Measurements from ENCODE around the gene AKAP9. TPM values are rescaled to one million over a fixed set of nuclear protein-coding genes. Genes with fewer than 3 reads are reported as not detected.

The AKAP9 gene
- total RNA-seq, 1 donor = 56.5 TPM

DNA sequence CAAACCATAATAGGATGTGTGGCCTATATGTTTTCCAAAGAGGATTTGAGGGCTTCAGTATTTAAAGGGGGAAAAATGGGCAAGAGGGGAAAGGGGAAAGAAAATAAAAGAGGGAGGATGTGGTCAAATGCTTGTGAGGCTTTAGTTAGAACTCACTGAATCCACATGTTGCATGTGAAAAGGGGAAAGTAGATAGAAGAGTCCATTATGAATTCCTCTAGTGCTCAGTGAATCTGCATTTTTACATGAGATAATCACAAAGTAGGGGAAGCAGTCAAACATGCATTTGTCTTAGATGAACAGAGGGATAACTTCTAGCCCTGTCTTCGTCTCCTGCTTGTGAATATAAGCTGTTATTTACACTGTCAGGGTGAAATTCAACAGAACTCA lies 24.6 kb upstream of the AKAP9 start:
- Histone ChIP-seq H3K36me3 (ENCODE audit: insufficient read depth, low read length) (no peaks in the 10 kb centered on the region), H3K9me3 (ENCODE audit: low read depth, low read length) (no peaks in the 10 kb centered on the region), H3K4me2 (ENCODE audit: insufficient read depth, low read length) (peak overlapping the region; percentile 42), H3K4me1 (ENCODE audit: insufficient read depth, low read length) (peaks cover 39% of the 10 kb centered on the region), H3K27ac (ENCODE audit: low read depth, low read length) (peak overlapping the region; percentile 82), H4K20me1 (ENCODE audit: insufficient read depth, low read length) (no peaks in the 10 kb centered on the region), H3K27me3 (ENCODE audit: insufficient read depth, low read length) (no peaks in the 10 kb centered on the region), H3K4me3 (ENCODE audit: insufficient read depth, low read length) (no peak overlapping the region), H2AFZ (ENCODE audit: low read length) (peak overlapping the region; percentile 49), H3K79me2 (ENCODE audit: insufficient read depth, low read length) (no peaks in the 10 kb centered on the region)
- TF ChIP-seq, protein P1, sequence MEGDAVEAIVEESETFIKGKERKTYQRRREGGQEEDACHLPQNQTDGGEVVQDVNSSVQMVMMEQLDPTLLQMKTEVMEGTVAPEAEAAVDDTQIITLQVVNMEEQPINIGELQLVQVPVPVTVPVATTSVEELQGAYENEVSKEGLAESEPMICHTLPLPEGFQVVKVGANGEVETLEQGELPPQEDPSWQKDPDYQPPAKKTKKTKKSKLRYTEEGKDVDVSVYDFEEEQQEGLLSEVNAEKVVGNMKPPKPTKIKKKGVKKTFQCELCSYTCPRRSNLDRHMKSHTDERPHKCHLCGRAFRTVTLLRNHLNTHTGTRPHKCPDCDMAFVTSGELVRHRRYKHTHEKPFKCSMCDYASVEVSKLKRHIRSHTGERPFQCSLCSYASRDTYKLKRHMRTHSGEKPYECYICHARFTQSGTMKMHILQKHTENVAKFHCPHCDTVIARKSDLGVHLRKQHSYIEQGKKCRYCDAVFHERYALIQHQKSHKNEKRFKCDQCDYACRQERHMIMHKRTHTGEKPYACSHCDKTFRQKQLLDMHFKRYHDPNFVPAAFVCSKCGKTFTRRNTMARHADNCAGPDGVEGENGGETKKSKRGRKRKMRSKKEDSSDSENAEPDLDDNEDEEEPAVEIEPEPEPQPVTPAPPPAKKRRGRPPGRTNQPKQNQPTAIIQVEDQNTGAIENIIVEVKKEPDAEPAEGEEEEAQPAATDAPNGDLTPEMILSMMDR (IDR thresholded peaks at IDR 0.05; ENCODE audit: extremely low read depth, low read depth, low read length) = no peak
- DNase-seq (ENCODE audit: insufficient read length, low spot score, missing footprints) = no peak

DNA sequence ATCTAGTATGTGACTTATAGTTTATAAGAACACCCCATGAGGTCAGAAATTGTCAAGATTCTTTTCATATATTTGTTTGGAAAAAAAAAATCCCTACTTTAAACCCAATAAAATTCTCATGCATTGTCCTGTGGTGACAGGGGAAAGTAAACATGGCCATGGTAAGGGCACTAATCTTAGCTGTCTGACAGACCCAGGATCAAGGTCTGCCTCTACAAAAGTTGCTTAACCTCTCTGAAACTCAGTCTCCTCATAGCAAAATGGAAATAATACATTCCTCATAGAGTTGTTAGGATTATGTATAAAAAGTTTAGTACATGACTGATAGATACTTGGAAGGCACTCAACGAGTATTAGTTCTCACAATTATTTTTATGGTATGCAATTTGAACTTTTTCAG lies 22.3 kb upstream of the AKAP9 start:
- DNase-seq (ENCODE audit: insufficient read length, low spot score, missing footprints) = no peak
- no peak overlapping the region for H3K4me3 ChIP-seq (ENCODE audit: insufficient read depth, low read length)
- peaks cover 30% of the 10 kb centered on the region for H3K4me1 ChIP-seq (ENCODE audit: insufficient read depth, low read length)
- no peak overlapping the region for H3K4me2 ChIP-seq (ENCODE audit: insufficient read depth, low read length)
- no peak overlapping the region for H3K27ac ChIP-seq (ENCODE audit: low read depth, low read length)
- no peak overlapping the region for H2AFZ ChIP-seq (ENCODE audit: low read length)
- H3K79me2 ChIP-seq (ENCODE audit: insufficient read depth, low read length) = no peaks in the 10 kb centered on the region
- H3K36me3 ChIP-seq (ENCODE audit: insufficient read depth, low read length) = no peaks in the 10 kb centered on the region
- H4K20me1 ChIP-seq (ENCODE audit: insufficient read depth, low read length) = no peaks in the 10 kb centered on the region
- H3K27me3 ChIP-seq (ENCODE audit: insufficient read depth, low read length) = no peaks in the 10 kb centered on the region
- TF ChIP-seq, protein P1 (IDR thresholded peaks at IDR 0.05; ENCODE audit: extremely low read depth, low read depth, low read length) = no peak
- H3K9me3 ChIP-seq (ENCODE audit: low read depth, low read length) = no peaks in the 10 kb centered on the region

DNA sequence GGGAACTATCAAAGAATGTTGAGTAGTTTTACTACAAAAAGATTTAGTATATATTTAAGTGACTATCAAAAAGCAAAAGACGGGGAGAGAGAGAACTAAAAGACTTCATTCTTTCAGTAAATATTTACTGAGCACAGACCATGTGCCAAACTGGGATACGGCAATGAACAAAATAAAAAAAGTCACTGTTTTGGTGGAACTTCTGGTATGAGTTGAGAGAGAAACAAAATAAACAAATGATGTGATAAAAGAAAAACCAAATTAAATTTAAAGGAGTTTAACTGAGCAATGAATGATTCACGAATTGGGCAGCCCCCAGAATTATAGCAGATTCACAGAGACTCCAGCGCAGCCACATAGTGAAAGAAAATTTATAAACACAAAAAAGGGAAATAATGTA lies 17.8 kb upstream of the AKAP9 start:
- TF ChIP-seq, protein P1 (IDR thresholded peaks at IDR 0.05; ENCODE audit: extremely low read depth, low read depth, low read length) = no peak
- no peak for DNase-seq (ENCODE audit: insufficient read length, low spot score, missing footprints)
- H3K4me2 ChIP-seq (ENCODE audit: insufficient read depth, low read length) = peak overlapping the region; percentile 58
- H3K36me3 ChIP-seq (ENCODE audit: insufficient read depth, low read length) = no peaks in the 10 kb centered on the region
- peak overlapping the region; percentile 44 for H2AFZ ChIP-seq (ENCODE audit: low read length)
- H3K9me3 ChIP-seq (ENCODE audit: low read depth, low read length) = no peaks in the 10 kb centered on the region
- H4K20me1 ChIP-seq (ENCODE audit: insufficient read depth, low read length) = no peaks in the 10 kb centered on the region
- no peaks in the 10 kb centered on the region for H3K79me2 ChIP-seq (ENCODE audit: insufficient read depth, low read length)
- no peak overlapping the region for H3K4me3 ChIP-seq (ENCODE audit: insufficient read depth, low read length)
- H3K27me3 ChIP-seq (ENCODE audit: insufficient read depth, low read length) = no peaks in the 10 kb centered on the region
- no peak overlapping the region for H3K27ac ChIP-seq (ENCODE audit: low read depth, low read length)
- peaks cover 5% of the 10 kb centered on the region for H3K4me1 ChIP-seq (ENCODE audit: insufficient read depth, low read length)

DNA sequence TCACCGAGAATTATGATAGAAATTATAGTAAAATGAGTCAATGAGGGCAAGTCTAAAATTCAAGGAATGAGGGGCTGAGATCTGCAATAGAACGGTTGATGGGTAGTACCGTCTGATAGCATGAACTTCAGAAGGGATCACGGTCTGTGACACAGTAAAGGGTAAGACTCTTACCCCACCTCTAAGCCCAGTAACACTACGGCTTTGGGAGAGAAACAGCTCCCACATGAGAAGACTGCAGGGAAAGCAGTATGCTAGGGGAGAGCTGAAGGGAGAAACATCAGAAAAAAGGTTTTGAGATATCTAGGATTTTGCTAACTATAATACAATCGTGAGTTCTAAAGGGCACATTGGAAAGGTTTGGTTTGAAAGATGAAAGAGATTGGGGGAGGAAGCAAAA lies 12.8 kb upstream of the AKAP9 start:
- Histone ChIP-seq H3K27ac (ENCODE audit: low read depth, low read length) (no peak overlapping the region), H3K4me1 (ENCODE audit: insufficient read depth, low read length) (peaks cover 4% of the 10 kb centered on the region), H3K4me3 (ENCODE audit: insufficient read depth, low read length) (no peak overlapping the region), H4K20me1 (ENCODE audit: insufficient read depth, low read length) (no peaks in the 10 kb centered on the region), H3K27me3 (ENCODE audit: insufficient read depth, low read length) (no peaks in the 10 kb centered on the region), H3K36me3 (ENCODE audit: insufficient read depth, low read length) (no peaks in the 10 kb centered on the region), H3K9me3 (ENCODE audit: low read depth, low read length) (no peaks in the 10 kb centered on the region), H3K79me2 (ENCODE audit: insufficient read depth, low read length) (no peaks in the 10 kb centered on the region), H3K4me2 (ENCODE audit: insufficient read depth, low read length) (no peak overlapping the region), H2AFZ (ENCODE audit: low read length) (no peak overlapping the region)
- TF ChIP-seq, protein P1 (IDR thresholded peaks at IDR 0.05; ENCODE audit: extremely low read depth, low read depth, low read length) = no peak
- no peak for DNase-seq (ENCODE audit: insufficient read length, low spot score, missing footprints)
